GM18909 (cell line): ENCODE results near the gene ZNF423.

Experiments used
- ATAC-seq: cut with Tn5 transposase; IDR thresholded peaks from one replicate; pipeline ENCODE4 v1.9.1; 2021; ENCODE audit warnings: mild to moderate bottlenecking; ENCODE audit not compliant: unreplicated experiment, poor library complexity

ZNF423 gene

GRCh38 chr16:49701789-49702494, 154.0 kb downstream of the ZNF423 start:
- ATAC-seq, result no peak

DNA sequence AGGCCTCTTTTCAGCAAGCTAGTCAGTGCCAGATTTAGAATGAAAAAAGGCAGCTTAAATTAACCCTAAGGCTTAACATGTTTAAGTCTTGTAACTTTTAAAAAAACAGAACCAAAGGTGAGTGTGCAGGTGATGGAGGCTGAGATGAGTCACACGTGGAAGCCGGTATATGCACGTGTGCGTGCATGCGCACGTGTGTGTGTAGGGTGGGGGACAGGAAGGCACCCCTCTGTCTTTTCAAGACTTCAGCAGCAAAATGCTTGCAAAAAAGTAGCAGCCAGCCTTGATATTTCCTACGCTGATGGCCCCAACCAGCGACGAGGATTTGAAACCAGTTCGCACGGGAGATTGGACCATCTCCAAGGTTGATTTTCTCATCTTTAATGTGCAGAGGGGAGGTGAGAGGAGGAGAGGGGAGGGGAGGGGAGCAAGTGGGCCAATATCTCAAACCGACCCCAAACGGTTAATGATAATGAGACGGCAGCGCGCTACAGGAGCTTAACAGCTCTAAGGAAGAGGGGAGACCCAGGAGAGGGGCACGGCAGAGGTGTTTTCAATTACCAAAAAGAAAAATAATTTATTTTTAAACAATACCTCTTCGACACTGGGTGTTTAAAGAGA, 154.7 kb downstream of the ZNF423 start:
- no peak for ATAC-seq

DNA sequence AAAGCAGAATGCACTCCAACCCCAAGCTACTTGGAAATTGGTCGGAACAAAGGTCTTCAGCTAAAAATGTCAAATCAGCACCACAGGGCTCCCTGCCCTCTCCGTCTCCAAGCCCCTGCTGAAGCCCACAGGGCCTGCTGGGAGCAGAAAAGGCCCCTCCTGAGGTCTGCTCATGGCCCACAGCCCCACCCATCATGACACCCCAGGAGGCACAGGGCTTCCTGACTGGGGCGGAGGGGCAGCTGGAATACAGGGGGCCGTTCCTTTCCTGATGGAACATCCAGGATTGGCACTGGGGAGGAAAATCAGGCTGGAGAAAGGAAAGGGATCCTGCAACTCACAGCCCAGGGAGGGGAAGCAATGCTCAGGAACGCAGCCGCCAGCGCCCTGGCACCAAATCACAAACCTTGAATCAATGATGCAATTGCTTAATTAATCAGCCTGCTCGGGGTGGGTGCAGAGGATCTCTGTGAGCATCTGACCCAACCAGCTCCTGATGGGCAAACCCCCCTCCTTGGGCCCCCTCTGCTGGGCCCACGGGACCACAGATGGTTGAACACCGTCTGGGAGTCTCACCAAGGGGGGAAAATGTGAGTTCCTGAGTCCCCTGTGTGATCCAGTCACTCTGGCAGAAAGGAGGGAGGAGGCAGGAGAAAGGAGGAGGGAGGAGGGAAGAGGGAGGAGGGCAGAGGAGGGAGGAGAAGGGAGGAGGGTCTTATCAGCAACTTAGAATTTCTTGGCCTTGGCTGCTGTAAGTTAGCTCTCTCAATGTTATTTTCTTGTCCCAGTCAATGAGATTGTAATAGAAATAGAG, 155.5 kb downstream of the ZNF423 start:
- no peak for ATAC-seq

DNA sequence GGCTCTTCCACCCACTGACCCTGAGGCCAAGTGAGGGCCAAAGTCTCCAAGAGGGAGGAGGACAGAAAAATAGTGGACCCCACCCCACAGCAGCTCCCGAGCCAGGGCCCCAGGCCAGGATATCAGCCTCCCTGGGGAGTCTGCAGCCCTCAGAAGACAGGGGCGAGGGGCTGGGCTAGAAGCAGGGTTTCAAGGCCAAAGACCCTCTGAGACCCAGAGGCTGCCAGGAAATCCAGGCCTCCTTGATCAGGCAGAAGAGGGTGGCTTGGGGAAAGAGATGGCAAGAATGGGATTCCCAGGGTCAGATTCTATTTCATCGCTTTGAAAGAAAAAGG, 156.1 kb downstream of the ZNF423 start:
- ATAC-seq, result no peak

DNA sequence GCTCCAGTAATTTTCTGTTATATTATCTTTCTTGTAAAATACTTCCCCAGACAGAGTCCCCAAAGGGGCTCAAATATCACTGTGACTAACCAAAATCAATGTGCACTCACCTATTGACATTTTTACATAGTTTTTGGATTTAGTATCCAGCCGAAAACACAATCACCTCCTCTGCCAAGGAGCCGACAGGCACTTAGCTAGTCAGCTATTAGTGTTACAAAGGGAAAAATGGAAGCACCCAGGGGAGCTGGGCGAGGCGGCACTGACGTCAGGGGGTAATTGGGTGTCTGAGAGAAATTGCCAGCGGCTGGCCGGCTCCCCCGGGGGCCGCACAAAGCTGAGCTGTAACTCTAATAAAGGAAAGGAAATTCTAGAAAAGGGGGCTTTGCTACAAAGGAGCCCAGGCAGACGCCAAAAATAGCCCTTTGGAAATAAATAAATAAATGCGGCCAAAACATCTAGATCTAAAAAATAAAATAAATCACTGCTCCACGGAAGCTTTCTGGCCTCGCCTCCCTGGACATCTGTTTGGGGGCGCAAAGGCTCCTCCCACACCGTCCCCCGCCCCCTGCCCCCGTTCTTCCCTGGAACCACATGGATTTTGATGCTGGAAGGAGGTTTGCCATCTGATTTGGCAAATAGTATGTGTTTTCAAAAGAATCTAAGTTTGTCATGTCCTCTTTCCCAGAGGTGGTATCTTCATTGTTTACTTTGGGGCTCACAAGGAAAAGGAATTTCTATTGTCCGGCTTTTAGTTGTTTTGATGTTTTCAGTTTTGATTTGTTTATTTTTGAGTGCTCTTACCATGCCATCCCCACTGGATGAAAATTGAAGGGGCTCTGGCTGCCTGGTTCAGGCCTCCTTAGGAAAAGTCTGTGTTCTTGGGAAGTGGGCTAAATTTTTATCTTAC, 156.7 kb downstream of the ZNF423 start:
- ATAC-seq, result no peak

DNA sequence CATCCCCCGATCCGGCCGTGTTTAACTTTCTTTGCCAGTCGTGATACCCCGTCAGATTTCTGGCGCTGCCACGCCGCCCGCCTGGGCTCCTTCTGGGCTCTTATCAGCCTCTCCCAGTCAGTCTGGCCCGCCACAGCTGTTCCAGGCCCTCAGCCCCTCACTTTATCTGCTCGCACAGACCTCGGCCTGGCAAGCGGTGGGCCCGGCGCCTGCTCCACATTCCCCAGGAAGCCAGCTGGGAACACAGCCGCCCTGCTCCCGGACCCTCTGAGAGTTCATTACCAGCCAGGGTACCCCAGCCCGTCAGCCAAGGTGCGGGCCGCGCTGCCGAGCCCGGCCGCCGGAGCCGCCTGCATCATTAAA, 157.5 kb downstream of the ZNF423 start:
- ATAC-seq, result no peak

GRCh38 chr16:49697631-49698452, 158.1 kb downstream of the ZNF423 start:
- no peak for ATAC-seq

- ATAC-seq, result no peak
Measured at GRCh38 chr16:49696414-49697101, 159.4 kb downstream of the ZNF423 start.

DNA sequence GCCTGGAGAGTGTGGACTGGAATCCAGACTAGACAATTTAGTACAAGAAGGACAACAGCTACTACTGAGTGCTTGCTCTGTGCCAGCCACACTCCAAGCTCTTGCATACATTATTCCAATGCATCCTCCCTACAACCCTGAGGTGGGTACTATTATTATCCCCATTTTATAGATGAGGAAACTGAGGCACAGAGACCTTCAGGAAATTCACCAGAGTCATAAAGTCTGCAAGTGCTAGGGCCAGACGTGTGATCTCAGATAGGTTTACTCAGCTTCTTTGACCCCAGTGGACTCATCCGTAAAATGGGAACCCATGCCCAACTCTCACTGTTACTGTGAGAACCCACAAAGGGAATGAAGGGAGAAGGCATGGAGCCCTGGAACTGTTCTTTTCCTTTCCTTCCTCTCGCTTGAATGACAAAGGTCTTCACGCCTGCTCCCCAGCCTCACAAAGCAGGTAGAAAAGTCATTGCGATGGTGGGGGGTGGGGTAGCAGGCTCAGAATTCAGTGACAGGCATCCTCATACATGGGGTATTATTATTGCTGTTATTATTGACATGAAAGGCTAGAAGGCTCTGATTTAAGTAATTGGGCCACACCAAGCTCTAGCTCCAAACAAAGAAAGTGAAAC, 160.0 kb downstream of the ZNF423 start:
- ATAC-seq, result no peak

DNA sequence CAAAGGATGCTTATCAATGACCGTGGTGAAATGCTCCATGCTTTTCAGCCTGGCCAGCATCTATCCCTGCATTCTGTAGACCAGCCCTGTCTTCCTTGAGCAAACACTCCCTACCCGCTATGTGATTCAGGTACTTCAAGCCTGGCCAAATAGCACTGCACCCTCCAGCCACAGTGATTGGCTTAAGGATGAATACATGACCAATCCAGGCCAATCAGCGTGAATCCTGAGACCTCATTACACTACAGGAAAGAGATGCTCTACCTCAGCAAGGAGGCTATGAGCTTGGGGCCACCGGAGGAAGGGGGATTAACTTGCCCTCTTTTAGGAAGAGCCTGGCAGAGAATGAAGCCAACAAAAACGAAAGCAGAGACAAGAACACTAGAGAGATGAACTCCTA, 162.5 kb downstream of the ZNF423 start:
- ATAC-seq, result no peak

GRCh38 chr16:49690778-49691177, 165.1 kb downstream of the ZNF423 start:
- ATAC-seq, result no peak

DNA sequence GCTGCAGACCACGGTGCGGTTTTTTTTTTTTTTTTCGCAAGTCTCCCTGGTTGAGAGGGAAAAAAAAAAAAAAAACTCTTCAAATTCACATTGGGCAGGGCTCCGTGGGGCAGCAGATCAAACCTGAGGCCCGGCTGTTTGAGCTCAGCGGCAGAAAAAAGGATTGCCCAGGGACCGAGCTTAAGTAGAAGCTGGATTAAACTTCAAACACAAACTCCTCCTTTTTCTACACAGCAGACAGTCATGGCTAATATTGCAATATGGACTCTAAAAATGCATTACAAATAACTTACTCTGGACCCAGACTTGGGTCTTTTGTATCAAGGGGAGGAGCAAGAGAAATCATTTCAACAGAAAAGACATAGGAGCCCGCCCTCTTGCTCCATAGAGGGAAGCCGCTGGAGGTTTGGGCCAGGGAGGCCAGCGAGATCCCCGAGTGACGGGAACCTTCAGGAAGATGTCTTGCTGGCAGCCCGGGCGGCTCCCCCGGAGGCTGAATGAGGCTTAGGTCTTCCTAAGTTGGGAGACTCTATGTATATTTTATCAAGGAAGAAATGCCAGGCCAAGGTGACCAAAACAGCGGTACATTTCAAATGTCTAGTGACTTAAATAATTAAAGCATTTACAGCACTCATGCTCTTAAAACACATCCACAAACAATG, 167.7 kb downstream of the ZNF423 start:
- ATAC-seq, result no peak

DNA sequence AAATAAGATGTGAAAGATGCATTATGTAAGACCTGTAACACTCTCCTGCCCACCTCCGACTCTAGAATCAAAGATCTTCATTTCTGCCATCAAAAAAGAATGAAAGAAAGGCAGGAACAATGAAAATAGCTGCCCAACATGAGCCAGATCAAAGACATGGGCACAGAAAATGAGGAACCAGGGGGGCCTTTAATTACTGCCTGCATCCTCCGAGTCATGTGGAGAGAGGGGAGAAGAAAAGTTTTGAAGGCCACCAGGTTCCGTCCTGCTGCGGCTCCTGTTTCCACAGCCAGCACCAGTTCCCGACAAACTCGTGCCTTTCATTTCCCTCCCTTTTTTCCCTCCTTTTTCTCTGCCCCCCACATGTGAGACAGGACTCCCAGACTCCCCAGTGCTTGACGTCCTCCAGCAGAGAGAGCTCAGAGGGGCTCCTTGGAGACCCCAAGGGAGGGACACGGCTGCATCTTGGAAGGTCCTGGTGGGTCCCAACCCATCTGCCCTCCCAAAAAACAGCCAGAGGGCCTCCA, 168.4 kb downstream of the ZNF423 start:
- no peak for ATAC-seq

DNA sequence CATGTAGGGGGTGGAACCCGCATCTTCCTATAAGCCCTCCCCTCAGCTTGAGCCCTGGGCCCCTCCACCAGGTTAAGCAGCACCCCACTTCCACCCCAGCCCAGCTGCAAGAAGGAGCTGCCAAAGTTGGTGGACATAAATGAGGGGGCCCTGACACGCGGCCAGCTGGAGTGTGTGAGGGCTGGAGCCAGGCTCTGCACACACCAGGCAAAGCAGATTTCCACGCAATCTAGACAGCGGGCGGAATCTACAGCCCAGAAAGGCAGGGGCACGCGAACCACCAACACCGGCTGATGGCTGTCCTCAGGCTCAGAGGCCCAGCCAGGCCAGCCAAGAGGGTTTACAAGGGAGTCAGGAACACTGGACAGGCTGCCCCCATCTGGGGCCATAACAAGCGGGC, 171.2 kb downstream of the ZNF423 start:
- ATAC-seq, result no peak

GRCh38 chr16:49682577-49683165, 173.2 kb downstream of the ZNF423 start:
- no peak for ATAC-seq

- ATAC-seq, result no peak
Measured at GRCh38 chr16:49681217-49681883, 174.6 kb downstream of the ZNF423 start.

GRCh38 chr16:49679095-49679494, 176.8 kb downstream of the ZNF423 start:
- no peak for ATAC-seq
